Measurements from ENCODE around the gene CEP55. TPM values are rescaled to one million over a fixed set of nuclear protein-coding genes. Genes with fewer than 3 reads are reported as not detected.

Gene CEP55
- total RNA-seq, 1 donor from 2014 or later, result 0.53 TPM

GRCh38 chr10:93553482-93554315, 57.3 kb downstream of the CEP55 start:
- Histone ChIP-seq H3K4me3 (ENCODE audit: low read depth, low read length) (no peak overlapping the region), H3K36me3 (ENCODE audit: control insufficient read depth, insufficient read depth, low read length) (no peaks in the 10 kb centered on the region), H3K27me3 (ENCODE audit: control insufficient read depth, insufficient read depth, low read length) (no peaks in the 10 kb centered on the region)
- FAIRE-seq (peak; percentile 13), DNase-seq (ENCODE audit: low read depth) (no peak)
- no peak for TF ChIP-seq CTCF (IDR thresholded peaks at IDR 0.05; ENCODE audit: insufficient read depth, low read length, severe bottlenecking)

- Histone ChIP-seq H3K4me3 (ENCODE audit: low read depth, low read length) (no peak overlapping the region), H3K36me3 (ENCODE audit: control insufficient read depth, insufficient read depth, low read length) (no peaks in the 10 kb centered on the region), H3K27me3 (ENCODE audit: control insufficient read depth, insufficient read depth, low read length) (no peaks in the 10 kb centered on the region)
- TF ChIP-seq CTCF (IDR thresholded peaks at IDR 0.05; ENCODE audit: insufficient read depth, low read length, severe bottlenecking), result no peak
- no peak for DNase-seq (ENCODE audit: low read depth)
- FAIRE-seq, result no peak
Observed at GRCh38 chr10:93554316-93554663, 57.9 kb downstream of the CEP55 start.

GRCh38 chr10:93554760-93555432, 58.5 kb downstream of the CEP55 start:
- Histone ChIP-seq H3K4me3 (ENCODE audit: low read depth, low read length) (no peak overlapping the region), H3K36me3 (ENCODE audit: control insufficient read depth, insufficient read depth, low read length) (no peaks in the 10 kb centered on the region), H3K27me3 (ENCODE audit: control insufficient read depth, insufficient read depth, low read length) (no peaks in the 10 kb centered on the region)
- peak; percentile 94 for TF ChIP-seq CTCF (IDR thresholded peaks at IDR 0.05; ENCODE audit: insufficient read depth, low read length, severe bottlenecking)
- peak; percentile 68 for FAIRE-seq
- peak; percentile 53 for DNase-seq (ENCODE audit: low read depth)

GRCh38 chr10:93559490-93559889, 63.1 kb downstream of the CEP55 start:
- H3K27me3 ChIP-seq (ENCODE audit: control insufficient read depth, insufficient read depth, low read length), result peaks cover under 1% of the 10 kb centered on the region
- no peak overlapping the region for H3K4me3 ChIP-seq (ENCODE audit: low read depth, low read length)
- DNase-seq (ENCODE audit: low read depth), result no peak
- TF ChIP-seq CTCF (IDR thresholded peaks at IDR 0.05; ENCODE audit: insufficient read depth, low read length, severe bottlenecking), result no peak
- H3K36me3 ChIP-seq (ENCODE audit: control insufficient read depth, insufficient read depth, low read length), result no peaks in the 10 kb centered on the region
- no peak for FAIRE-seq

- no peak for TF ChIP-seq CTCF (IDR thresholded peaks at IDR 0.05; ENCODE audit: insufficient read depth, low read length, severe bottlenecking)
- Histone ChIP-seq H3K27me3 (ENCODE audit: control insufficient read depth, insufficient read depth, low read length) (peaks cover 4% of the 10 kb centered on the region), H3K4me3 (ENCODE audit: low read depth, low read length) (no peak overlapping the region), H3K36me3 (ENCODE audit: control insufficient read depth, insufficient read depth, low read length) (no peaks in the 10 kb centered on the region)
- DNase-seq (ENCODE audit: low read depth), result no peak
- no peak for FAIRE-seq
Observed at GRCh38 chr10:93560541-93560940, 64.1 kb downstream of the CEP55 start.

All from bronchial epithelial cell (primary cell).